ENCODE data around the gene SLA2.
"Not testable (repeated sequence)": the region's sequence is repeated elsewhere in the genome, so short reads cannot be mapped to it uniquely, and the experiment has no call there.

SLA2 gene

GRCh38 chr20:36645998-36646397, at the start of gene SLA2:
SLA2 (minus strand) TSS chr20:36646196; CDS start chr20:36641335, 4,861 bp downstream.
- DNase-seq, result peak; percentile 65 to 66

GRCh38 chr20:36695467-36695866, 49.5 kb upstream of the SLA2 start:
- DNase-seq, result not testable (repeated sequence)

- DNase-seq, result no peak
These were observed 42.6 kb upstream of the SLA2 start for GRCh38 chr20:36688630-36689029.

- no peak for DNase-seq
These were observed 41.9 kb upstream of the SLA2 start for GRCh38 chr20:36687850-36688249.

GRCh38 chr20:36686944-36687343, 40.9 kb upstream of the SLA2 start:
- no peak for DNase-seq

GRCh38 chr20:36686504-36686903, 40.5 kb upstream of the SLA2 start:
- DNase-seq, result no peak

- no peak for DNase-seq
These were observed 38.8 kb upstream of the SLA2 start for GRCh38 chr20:36684747-36685146.

- DNase-seq, result no peak
These were observed 36.3 kb upstream of the SLA2 start for GRCh38 chr20:36682311-36682710.

- DNase-seq, result no peak
These were observed 31.4 kb upstream of the SLA2 start for GRCh38 chr20:36677422-36677771.

GRCh38 chr20:36676701-36677421, 30.9 kb upstream of the SLA2 start:
- DNase-seq, result no peak

- not testable (repeated sequence) for DNase-seq
These were observed 29.5 kb upstream of the SLA2 start for GRCh38 chr20:36675545-36675944.

- DNase-seq, result no peak
These were observed 27.0 kb upstream of the SLA2 start for GRCh38 chr20:36672991-36673390.

GRCh38 chr20:36670665-36671357, 24.8 kb upstream of the SLA2 start:
- no peak for DNase-seq

GRCh38 chr20:36666181-36666740, 20.3 kb upstream of the SLA2 start:
- no peak for DNase-seq

- DNase-seq, result no peak
These were observed 17.0 kb upstream of the SLA2 start for GRCh38 chr20:36663031-36663430.

- no peak for DNase-seq
These were observed 12.3 kb upstream of the SLA2 start for GRCh38 chr20:36658300-36658699.

- DNase-seq, result no peak
These were observed 10.7 kb upstream of the SLA2 start for GRCh38 chr20:36656733-36657132.

GRCh38 chr20:36655004-36655403, 9.0 kb upstream of the SLA2 start:
- DNase-seq, result no peak

- DNase-seq, result no peak
These were observed 8.5 kb upstream of the SLA2 start for GRCh38 chr20:36654506-36654905.

GRCh38 chr20:36653456-36653855, 7.5 kb upstream of the SLA2 start:
- DNase-seq, result no peak

- DNase-seq, result no peak
These were observed 1.5 kb upstream of the SLA2 start for GRCh38 chr20:36647196-36648121.

- DNase-seq, result no peak
These were observed 682 bp upstream of the SLA2 start for GRCh38 chr20:36646678-36647077.

- DNase-seq, result peak in 1 of 2 donors; percentile 11
These were observed 643 bp downstream of the SLA2 start for GRCh38 chr20:36645353-36645752.

Data from stimulated activated CD4-positive, alpha-beta T cell treated with anti-CD3 and anti-CD28 coated beads, Interleukin-2, amount 100 ng/mL, for 24 hours (primary cell).